GM21447 (cell line): ENCODE results near the gene TSPAN9.

Source experiments
- ATAC-seq: cut with Tn5 transposase; IDR thresholded peaks from one replicate; pipeline ENCODE4 v1.9.1; 2021; ENCODE audit not compliant: unreplicated experiment

The TSPAN9 gene

DNA sequence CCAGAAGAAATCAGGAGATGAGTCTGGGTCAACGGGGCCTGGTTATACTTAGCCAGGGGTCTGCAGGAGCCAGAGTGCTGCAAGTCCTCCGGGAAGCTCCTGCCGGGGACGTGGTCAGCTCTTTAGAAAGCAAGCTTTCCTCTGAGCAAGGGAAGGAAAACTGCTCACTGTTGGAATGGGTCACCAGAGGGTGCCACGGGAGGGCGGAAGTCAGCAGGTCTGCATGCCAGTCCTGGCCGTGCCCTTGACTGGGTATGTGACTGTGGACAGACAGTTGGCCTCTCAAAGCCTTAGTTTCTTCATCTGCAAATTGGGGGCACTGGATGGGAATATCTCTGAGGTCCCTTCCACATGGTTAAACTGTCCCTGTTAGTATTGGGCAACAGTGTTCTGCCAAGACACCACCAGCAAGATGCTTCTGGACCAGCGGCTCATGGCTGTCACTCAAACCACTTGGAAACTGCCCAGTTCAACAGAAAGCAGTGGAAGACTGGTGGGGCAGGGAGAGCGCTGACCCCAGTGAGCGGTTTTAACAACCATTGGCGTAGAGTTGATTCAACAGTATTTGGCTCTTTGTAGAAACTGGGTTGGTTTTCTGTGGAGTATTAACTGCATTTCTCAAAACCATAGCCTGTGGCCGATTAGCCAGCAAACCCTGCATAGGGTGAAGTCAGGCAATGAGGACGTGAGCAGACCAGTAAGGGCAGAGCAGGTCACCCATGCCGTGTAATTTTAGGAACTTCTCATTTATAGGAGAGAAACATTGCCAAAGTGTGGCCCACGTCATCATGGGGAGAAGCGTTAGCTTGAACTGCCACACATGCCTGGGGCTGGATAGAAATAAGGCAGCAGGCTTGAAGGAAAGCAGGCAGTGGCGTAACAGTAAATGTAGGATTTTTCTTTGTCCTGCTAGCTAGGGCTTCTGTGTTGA lies 249.9 kb downstream of the TSPAN9 start:
- no peak for ATAC-seq

DNA sequence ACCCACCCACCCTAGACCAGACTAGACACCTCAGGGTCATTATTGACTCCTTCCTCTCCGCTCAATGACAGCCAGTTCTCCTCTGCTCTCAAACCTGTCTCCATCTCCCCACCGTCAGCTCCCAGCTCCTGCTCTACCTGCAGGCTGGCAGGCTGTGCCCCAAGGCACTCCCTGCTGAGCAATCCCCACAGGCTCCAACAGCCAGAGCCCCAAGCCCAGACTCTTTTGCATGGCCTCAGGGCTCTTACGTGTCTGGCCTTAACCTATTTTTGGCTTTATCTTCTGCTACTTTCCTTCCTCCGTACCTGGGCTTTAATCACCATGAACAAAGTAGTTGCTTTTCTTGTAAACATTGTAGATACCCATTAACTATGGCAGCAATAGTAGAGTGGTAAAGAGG lies 250.9 kb downstream of the TSPAN9 start:
- no peak for ATAC-seq

- ATAC-seq = no peak
Measured at GRCh38 chr12:3328571-3328970, 251.4 kb downstream of the TSPAN9 start.

DNA sequence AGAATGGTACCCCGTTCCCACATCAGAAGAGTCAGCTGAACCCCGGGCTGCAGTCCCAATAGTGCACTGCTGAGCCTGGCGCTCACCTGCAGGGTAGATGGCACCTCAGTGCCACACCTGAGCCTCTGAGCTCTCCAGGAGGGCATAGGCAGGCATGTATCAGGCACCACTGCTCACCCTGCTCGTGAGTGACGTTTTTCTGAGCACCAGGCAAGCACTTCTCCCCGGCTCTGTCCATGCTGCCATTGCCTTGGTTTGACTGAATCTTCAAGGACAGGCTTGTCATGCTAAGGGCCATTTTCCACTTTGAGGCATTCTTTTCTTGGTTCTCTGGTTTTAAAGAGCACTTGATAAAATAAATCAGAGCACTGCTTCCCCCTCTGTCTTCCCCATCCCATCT lies 252.2 kb downstream of the TSPAN9 start:
- ATAC-seq = no peak

DNA sequence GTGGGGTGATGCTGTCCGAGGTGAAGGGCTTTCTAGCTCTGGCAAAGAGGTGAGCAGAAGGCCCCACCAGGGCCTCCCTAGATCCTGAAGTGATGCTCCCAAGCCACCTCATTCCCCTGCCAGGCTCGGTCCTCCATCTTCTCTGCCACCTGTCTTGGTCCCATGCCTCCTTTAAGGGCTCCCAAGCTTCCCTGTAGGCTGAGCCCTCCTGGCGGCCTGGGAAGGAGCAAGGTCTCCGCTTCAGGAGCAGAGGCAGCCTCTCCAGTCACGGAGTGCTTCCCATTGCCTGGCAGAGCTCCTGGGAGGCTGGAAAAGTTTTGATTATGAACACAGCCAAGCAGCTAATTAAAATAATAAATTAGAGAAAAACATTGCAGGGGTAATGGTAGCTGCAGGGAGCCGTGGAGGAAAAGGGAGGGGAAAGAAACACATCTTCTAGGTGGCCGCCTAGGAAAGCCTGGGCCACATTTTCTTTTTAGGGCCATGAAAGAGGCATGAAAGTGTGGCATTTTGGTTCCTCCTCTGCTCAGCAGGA lies 253.9 kb downstream of the TSPAN9 start:
- ATAC-seq = no peak

DNA sequence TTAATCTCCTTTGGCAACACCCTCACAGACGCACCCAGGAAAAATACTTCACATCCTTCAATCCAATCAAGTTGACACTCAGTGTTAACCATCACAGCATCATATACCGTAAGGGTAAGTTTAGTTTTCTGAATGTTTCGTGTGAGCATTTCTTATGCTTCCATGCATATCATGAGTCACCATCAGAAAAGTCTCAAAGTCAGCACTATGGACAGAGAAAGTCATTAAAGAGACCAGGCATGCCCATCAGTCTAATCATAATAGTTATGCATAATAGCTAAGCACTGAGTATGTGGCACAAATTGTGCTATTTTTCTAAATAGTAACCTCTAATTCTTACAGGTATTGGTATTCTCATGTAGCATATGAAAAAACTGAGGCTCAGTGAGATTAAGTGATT lies 255.0 kb downstream of the TSPAN9 start:
- ATAC-seq = no peak

- no peak for ATAC-seq
Measured at GRCh38 chr12:3333583-3333982, 256.4 kb downstream of the TSPAN9 start.

- no peak for ATAC-seq
Measured at GRCh38 chr12:3333991-3334391, 256.8 kb downstream of the TSPAN9 start.

GRCh38 chr12:3335078-3335487 lies 257.9 kb downstream of the TSPAN9 start:
- no peak for ATAC-seq
